GM19238 (cell line): Measurements from ENCODE around the gene BRD3OS.

ENCODE experiments used
- DNase-seq: peaks from one replicate; pipeline ENCODE4 v3.0.0; 2011; ENCODE audit warnings: low spot score; ENCODE audit not compliant: insufficient read length

Gene BRD3OS

GRCh38 chr9:134024828-134025605 is at the start of gene BRD3OS:
TSS of gene BRD3OS (plus strand) at chr9:134025481. CDS start at chr9:134026748, 1,267 bp downstream.
- peak; percentile 90 for DNase-seq

GRCh38 chr9:133975511-133975910 is 49.8 kb upstream of the BRD3OS start:
- DNase-seq: no peak

GRCh38 chr9:133976191-133976861 is 49.0 kb upstream of the BRD3OS start:
- DNase-seq: no peak

- no peak for DNase-seq
Measured at GRCh38 chr9:133976887-133977286, 48.4 kb upstream of the BRD3OS start.

- DNase-seq: no peak
Measured at GRCh38 chr9:133977421-133978201, 47.7 kb upstream of the BRD3OS start.

GRCh38 chr9:133978226-133978898 is 46.9 kb upstream of the BRD3OS start:
- DNase-seq: no peak

- DNase-seq: no peak
Measured at GRCh38 chr9:133978899-133979272, 46.4 kb upstream of the BRD3OS start.

GRCh38 chr9:133979273-133979920 is 45.9 kb upstream of the BRD3OS start:
- DNase-seq: peak; percentile 73

- no peak for DNase-seq
Measured at GRCh38 chr9:133979921-133980863, 45.1 kb upstream of the BRD3OS start.

- DNase-seq: no peak
Measured at GRCh38 chr9:133980864-133981588, 44.3 kb upstream of the BRD3OS start.

GRCh38 chr9:133981589-133981957 is 43.7 kb upstream of the BRD3OS start:
- no peak for DNase-seq

GRCh38 chr9:133981958-133982681 is 43.2 kb upstream of the BRD3OS start:
- no peak for DNase-seq

GRCh38 chr9:133982971-133983720 is 42.1 kb upstream of the BRD3OS start:
- no peak for DNase-seq

GRCh38 chr9:133986061-133986460 is 39.2 kb upstream of the BRD3OS start:
- DNase-seq: no peak

- DNase-seq: no peak
Measured at GRCh38 chr9:133986774-133987445, 38.4 kb upstream of the BRD3OS start.

GRCh38 chr9:133987446-133987788 is 37.9 kb upstream of the BRD3OS start:
- DNase-seq: no peak

GRCh38 chr9:133987946-133988665 is 37.2 kb upstream of the BRD3OS start:
- no peak for DNase-seq
